Hepatocyte (in vitro differentiated cells): ENCODE data around the gene CYFIP1.

Source experiments
- CTCF ChIP-seq: fragments of 200-600 bp; sonication (generic); IDR thresholded peaks from 2 replicates; pipeline ENCODE4 v1.5.1; 2016; ENCODE audit warnings: antibody characterized with exemption, mild to moderate bottlenecking; ENCODE audit not compliant: poor library complexity
- EZH2 ChIP-seq: fragments of 200-600 bp; sonication (generic); IDR thresholded peaks from 2 replicates; pipeline ENCODE4 v1.6.1; 2016; ENCODE audit warnings: antibody characterized with exemption, mild to moderate bottlenecking, borderline replicate concordance
- EZH2phosphoT487 ChIP-seq: fragments of 200-600 bp; sonication (generic); IDR thresholded peaks from one replicate; pipeline ENCODE4 v1.6.1; 2018; ENCODE audit warnings: antibody characterized with exemption, mild to moderate bottlenecking, low read depth, moderate library complexity; ENCODE audit not compliant: unreplicated experiment, severe bottlenecking

DNA sequence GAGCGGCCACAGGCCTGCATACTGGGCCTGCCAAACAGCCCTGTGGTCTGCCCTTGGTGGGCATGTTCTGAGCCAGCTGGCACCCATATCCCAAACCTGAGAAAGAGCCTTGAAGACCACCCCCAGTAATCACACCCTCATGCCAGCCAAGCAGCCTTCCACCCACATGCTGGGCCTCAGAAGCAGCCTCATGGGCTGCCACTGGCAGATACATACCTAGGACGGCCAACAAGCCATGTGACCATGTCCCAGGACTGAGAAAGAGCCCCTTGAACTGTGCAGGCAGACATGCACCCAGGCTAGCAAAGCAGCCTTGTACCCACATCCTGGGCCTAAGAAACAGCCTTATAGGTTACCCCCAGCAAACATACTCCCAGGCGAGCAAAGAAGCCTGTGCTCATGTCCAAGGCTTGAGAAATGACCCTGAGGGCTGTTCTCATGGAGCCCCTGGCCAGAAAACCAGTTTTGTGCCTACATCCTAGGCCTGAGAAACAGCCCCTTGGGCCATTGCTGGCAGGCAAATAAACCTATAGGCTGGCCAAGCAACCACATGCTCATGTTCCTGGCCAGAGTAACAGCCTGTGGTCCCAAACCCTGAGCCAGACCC, 34.3 kb upstream of the CYFIP1 start:
- TF ChIP-seq CTCF = no peak
- no peak for TF ChIP-seq EZH2phosphoT487
- no peak for TF ChIP-seq EZH2
